ENCODE measurements around the gene OR8K1.

The OR8K1 gene

DNA sequence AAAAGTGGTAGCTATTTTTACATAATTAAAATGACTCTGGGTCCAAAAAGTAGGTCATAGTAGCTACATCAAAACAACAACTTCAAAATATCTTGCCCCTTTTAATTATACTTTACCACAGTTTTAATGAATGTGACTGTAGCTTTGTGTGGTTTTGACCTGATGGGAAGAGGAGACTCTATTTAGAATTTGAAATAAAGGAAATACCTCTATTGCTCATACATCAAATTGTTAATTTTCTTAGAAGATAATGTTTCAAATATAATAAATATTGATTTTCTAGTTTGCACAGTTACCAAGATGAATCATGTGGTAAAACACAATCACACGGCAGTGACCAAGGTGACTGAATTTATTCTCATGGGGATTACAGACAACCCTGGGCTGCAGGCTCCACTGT, at the start of gene OR8K1:
Gene OR8K1 (plus strand): TSS at position 301 of the 400 bp plus-strand sequence. CDS start 0 bp downstream, at position 301.
- TF ChIP-seq, protein P1, sequence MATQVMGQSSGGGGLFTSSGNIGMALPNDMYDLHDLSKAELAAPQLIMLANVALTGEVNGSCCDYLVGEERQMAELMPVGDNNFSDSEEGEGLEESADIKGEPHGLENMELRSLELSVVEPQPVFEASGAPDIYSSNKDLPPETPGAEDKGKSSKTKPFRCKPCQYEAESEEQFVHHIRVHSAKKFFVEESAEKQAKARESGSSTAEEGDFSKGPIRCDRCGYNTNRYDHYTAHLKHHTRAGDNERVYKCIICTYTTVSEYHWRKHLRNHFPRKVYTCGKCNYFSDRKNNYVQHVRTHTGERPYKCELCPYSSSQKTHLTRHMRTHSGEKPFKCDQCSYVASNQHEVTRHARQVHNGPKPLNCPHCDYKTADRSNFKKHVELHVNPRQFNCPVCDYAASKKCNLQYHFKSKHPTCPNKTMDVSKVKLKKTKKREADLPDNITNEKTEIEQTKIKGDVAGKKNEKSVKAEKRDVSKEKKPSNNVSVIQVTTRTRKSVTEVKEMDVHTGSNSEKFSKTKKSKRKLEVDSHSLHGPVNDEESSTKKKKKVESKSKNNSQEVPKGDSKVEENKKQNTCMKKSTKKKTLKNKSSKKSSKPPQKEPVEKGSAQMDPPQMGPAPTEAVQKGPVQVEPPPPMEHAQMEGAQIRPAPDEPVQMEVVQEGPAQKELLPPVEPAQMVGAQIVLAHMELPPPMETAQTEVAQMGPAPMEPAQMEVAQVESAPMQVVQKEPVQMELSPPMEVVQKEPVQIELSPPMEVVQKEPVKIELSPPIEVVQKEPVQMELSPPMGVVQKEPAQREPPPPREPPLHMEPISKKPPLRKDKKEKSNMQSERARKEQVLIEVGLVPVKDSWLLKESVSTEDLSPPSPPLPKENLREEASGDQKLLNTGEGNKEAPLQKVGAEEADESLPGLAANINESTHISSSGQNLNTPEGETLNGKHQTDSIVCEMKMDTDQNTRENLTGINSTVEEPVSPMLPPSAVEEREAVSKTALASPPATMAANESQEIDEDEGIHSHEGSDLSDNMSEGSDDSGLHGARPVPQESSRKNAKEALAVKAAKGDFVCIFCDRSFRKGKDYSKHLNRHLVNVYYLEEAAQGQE (IDR thresholded peaks at IDR 0.05; ENCODE audit: low read depth): no peak
- no peak for TF ChIP-seq TCF12 (IDR thresholded peaks at IDR 0.05; ENCODE audit: low read depth)
- no peak for TF ChIP-seq NFIC (IDR thresholded peaks at IDR 0.05)
- TF ChIP-seq, protein P2, sequence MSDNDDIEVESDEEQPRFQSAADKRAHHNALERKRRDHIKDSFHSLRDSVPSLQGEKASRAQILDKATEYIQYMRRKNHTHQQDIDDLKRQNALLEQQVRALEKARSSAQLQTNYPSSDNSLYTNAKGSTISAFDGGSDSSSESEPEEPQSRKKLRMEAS (IDR thresholded peaks at IDR 0.05): no peak
- no peak for TF ChIP-seq FOXM1 (IDR thresholded peaks at IDR 0.05; ENCODE audit: borderline replicate concordance, low read depth)
- no peak for TF ChIP-seq TEAD4 (IDR thresholded peaks at IDR 0.05)
- no peak for TF ChIP-seq EGR1 (IDR thresholded peaks at IDR 0.05)
- no peak for TF ChIP-seq RAD21 (IDR thresholded peaks at IDR 0.05; ENCODE audit: low read depth)
- TF ChIP-seq YY1 (IDR thresholded peaks at IDR 0.05; ENCODE audit: low read depth): no peak
- TF ChIP-seq TAF1 (IDR thresholded peaks at IDR 0.05; ENCODE audit: low read depth): no peak
- no peak for TF ChIP-seq EP300 (IDR thresholded peaks at IDR 0.05; ENCODE audit: borderline replicate concordance)
- TF ChIP-seq ZBTB7A (IDR thresholded peaks at IDR 0.05; ENCODE audit: low read depth): no peak
- TF ChIP-seq CREB1 (IDR thresholded peaks at IDR 0.05; ENCODE audit: low read depth): no peak
- TF ChIP-seq, protein P3, sequence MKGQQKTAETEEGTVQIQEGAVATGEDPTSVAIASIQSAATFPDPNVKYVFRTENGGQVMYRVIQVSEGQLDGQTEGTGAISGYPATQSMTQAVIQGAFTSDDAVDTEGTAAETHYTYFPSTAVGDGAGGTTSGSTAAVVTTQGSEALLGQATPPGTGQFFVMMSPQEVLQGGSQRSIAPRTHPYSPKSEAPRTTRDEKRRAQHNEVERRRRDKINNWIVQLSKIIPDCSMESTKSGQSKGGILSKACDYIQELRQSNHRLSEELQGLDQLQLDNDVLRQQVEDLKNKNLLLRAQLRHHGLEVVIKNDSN (IDR thresholded peaks at IDR 0.05): no peak
- no peak for TF ChIP-seq CEBPB (IDR thresholded peaks at IDR 0.05)

GRCh38 chr11:56296898-56297297, 48.9 kb upstream of the OR8K1 start:
- TF ChIP-seq CREB1 (IDR thresholded peaks at IDR 0.05; ENCODE audit: low read depth): no peak
- TF ChIP-seq EP300 (IDR thresholded peaks at IDR 0.05; ENCODE audit: borderline replicate concordance): no peak
- TF ChIP-seq FOXM1 (IDR thresholded peaks at IDR 0.05; ENCODE audit: borderline replicate concordance, low read depth): no peak
- TF ChIP-seq YY1 (IDR thresholded peaks at IDR 0.05; ENCODE audit: low read depth): no peak
- no peak for TF ChIP-seq TCF12 (IDR thresholded peaks at IDR 0.05; ENCODE audit: low read depth)
- TF ChIP-seq EGR1 (IDR thresholded peaks at IDR 0.05): no peak
- no peak for TF ChIP-seq TEAD4 (IDR thresholded peaks at IDR 0.05)
- TF ChIP-seq, protein P1 (IDR thresholded peaks at IDR 0.05; ENCODE audit: low read depth): no peak
- TF ChIP-seq, protein P3 (IDR thresholded peaks at IDR 0.05): no peak
- TF ChIP-seq NFIC (IDR thresholded peaks at IDR 0.05): no peak
- no peak for TF ChIP-seq TAF1 (IDR thresholded peaks at IDR 0.05; ENCODE audit: low read depth)

DNA sequence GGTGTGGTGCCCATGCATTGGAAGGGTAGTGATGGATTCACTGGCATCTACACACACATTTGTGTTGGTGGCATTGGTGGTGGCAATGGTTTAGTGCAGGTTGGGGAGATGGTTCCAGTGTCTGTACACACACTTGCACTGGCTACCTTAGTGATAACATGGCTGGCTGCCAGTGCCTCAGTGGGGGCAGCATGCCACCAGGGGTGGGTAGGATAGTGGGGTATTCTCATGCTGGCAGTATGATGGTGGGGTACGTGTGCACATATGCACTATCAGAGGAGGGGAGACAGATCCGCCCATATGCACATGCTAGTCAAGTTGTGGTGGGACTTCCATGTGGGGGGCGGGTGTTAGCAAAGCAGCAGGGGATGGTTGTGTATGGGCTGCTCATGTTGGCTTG, 38.0 kb upstream of the OR8K1 start:
- TF ChIP-seq, protein P3 (IDR thresholded peaks at IDR 0.05): no peak
- TF ChIP-seq RAD21 (IDR thresholded peaks at IDR 0.05; ENCODE audit: low read depth) (no peak), EGR1 (IDR thresholded peaks at IDR 0.05) (no peak), FOXM1 (IDR thresholded peaks at IDR 0.05; ENCODE audit: borderline replicate concordance, low read depth) (no peak), NFIC (IDR thresholded peaks at IDR 0.05) (no peak), TAF1 (IDR thresholded peaks at IDR 0.05; ENCODE audit: low read depth) (no peak)
- TF ChIP-seq, protein P1 (IDR thresholded peaks at IDR 0.05; ENCODE audit: low read depth): no peak

- TF ChIP-seq FOXM1 (IDR thresholded peaks at IDR 0.05; ENCODE audit: borderline replicate concordance, low read depth): no peak
- no peak for TF ChIP-seq EP300 (IDR thresholded peaks at IDR 0.05; ENCODE audit: borderline replicate concordance)
- no peak for TF ChIP-seq CREB1 (IDR thresholded peaks at IDR 0.05; ENCODE audit: low read depth)
- no peak for TF ChIP-seq NFIC (IDR thresholded peaks at IDR 0.05)
- TF ChIP-seq TAF1 (IDR thresholded peaks at IDR 0.05; ENCODE audit: low read depth): no peak
- no peak for TF ChIP-seq YY1 (IDR thresholded peaks at IDR 0.05; ENCODE audit: low read depth)
- TF ChIP-seq, protein P3 (IDR thresholded peaks at IDR 0.05): no peak
- no peak for TF ChIP-seq TEAD4 (IDR thresholded peaks at IDR 0.05)
- TF ChIP-seq ZBTB7A (IDR thresholded peaks at IDR 0.05; ENCODE audit: low read depth): no peak
Observed at GRCh38 chr11:56314844-56315243, 31.0 kb upstream of the OR8K1 start, which contains the start of gene OR8K3. Gene OR8K3 (plus strand): TSS chr11:56315144. CDS start chr11:56318307, 3,163 bp downstream.

All from Ishikawa (cell line).